Activated T-cell treated with anti-CD3 and anti-CD28 coated beads, Interleukin-2, amount 50 U/mL, for 4 hours (primary cell): ENCODE measurements around the gene PPM1H. TPM values are rescaled to one million over a fixed set of nuclear protein-coding genes. Genes with fewer than 3 reads are reported as not detected.

Experiments used
- ATAC-seq, 2 donors: fragments of 200-7000 bp; cut with Tn5 transposase; one replicate each; pipeline ENCODE4 v1.10.0; 2021
- DNase-seq: peaks from one replicate; pipeline ENCODE4 v3.0.0-alpha.2; 2020
- H3K27me3 Mint-ChIP-seq: one replicate; pipeline ENCODE4 v1.8.0; 2021; ENCODE audit warnings: low read depth, mixed read lengths
- H3K36me3 Mint-ChIP-seq: one replicate; pipeline ENCODE4 v1.8.0; 2022; ENCODE audit warnings: mixed read lengths; ENCODE audit not compliant: insufficient read depth
- H3K4me1 Mint-ChIP-seq: one replicate; pipeline ENCODE4 v1.8.0; 2021; ENCODE audit warnings: low read depth, mixed read lengths
- H3K4me3 Mint-ChIP-seq: one replicate; pipeline ENCODE4 v1.8.0; 2021; ENCODE audit warnings: mild to moderate bottlenecking, moderate library complexity, mixed read lengths
- H3K9me3 Mint-ChIP-seq: one replicate; pipeline ENCODE4 v1.8.0; 2021; ENCODE audit warnings: mixed read lengths
- total RNA-seq, 3 donors: library from RNA; stranded (reverse); gene quantifications; one replicate each; pipeline ENCODE4 v1.2.1, GENCODE V29; 2021

The PPM1H gene
- total RNA-seq, 3 donors from 2014 or later: 0.03 to 0.25 (median 0.19) TPM

DNA sequence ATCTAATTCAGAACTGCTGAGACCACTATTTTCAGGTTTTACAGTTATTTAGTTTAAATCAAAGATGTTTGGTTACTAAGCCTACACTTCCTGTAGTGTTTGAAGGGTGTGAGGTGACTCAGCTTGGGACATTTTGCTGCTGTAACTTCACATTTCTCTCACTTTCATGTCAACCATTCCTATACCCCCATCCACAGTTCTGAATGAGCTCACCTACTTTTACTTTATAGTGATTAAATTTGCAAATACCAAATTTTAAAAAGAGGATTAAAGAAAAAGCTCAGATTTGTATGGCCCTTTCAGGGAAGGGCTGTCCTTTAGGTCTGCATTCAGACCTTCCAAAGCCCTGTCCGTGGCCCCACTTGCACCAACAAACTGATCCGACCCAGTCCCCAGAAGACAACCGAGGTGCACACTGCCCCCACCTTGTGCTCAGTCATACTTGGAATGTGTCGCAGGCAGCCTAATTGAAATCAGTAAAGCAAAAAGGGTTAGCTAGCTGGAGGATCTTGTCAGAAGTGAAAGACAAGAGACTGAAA lies 294.0 kb downstream of the PPM1H start:
- H3K4me3 Mint-ChIP-seq: peak overlapping the region; percentile 51
- H3K27me3 Mint-ChIP-seq: peaks cover 10% of the 10 kb centered on the region
- DNase-seq: peak; percentile 11
- no peaks in the 10 kb centered on the region for H3K9me3 Mint-ChIP-seq
- H3K4me1 Mint-ChIP-seq: peaks cover 15% of the 10 kb centered on the region
- H3K36me3 Mint-ChIP-seq: no peaks in the 10 kb centered on the region
- peak; percentile 99 for ATAC-seq

DNA sequence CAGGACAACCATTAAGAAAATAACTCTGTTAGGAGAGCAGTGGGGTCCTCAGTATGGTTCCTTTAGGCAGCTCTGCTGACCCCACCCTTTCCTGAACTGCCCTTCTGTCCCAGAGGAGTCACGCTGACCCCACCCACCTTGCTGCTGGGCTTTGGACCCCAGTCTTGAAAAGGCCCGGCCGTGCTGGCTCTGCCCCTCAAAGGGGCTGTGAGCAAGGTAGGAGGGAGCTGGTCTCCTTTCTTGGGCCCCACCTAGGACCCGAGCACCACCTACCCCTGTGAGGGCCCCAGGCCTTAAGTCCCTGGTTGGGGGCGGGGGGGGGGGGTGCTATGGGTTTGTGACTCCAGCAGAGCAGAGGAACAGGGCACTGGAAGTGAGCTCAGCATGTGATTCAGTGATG lies 297.3 kb downstream of the PPM1H start:
- Mint-ChIP-seq H3K4me3 (no peak overlapping the region), H3K4me1 (peaks cover 19% of the 10 kb centered on the region), H3K27me3 (peaks cover 43% of the 10 kb centered on the region), H3K36me3 (no peaks in the 10 kb centered on the region), H3K9me3 (no peaks in the 10 kb centered on the region)
- DNase-seq: no peak
- ATAC-seq: no peak

GRCh38 chr12:62635649-62636048 lies 299.3 kb downstream of the PPM1H start:
- no peaks in the 10 kb centered on the region for H3K9me3 Mint-ChIP-seq

GRCh38 chr12:62632411-62632918 lies 302.5 kb downstream of the PPM1H start:
- Mint-ChIP-seq H3K36me3 (no peaks in the 10 kb centered on the region), H3K4me1 (peaks cover 16% of the 10 kb centered on the region), H3K27me3 (peaks cover 81% of the 10 kb centered on the region), H3K4me3 (peak overlapping the region; percentile 77), H3K9me3 (no peaks in the 10 kb centered on the region)
- peak; percentile 6 for DNase-seq
- ATAC-seq: peak; percentile 51 to 64

More at GRCh38 chr12:62635649-62636048, 299.3 kb downstream of the PPM1H start:
- Mint-ChIP-seq H3K36me3 (no peaks in the 10 kb centered on the region), H3K4me3 (no peak overlapping the region), H3K27me3 (peaks cover 62% of the 10 kb centered on the region), H3K4me1 (peaks cover 19% of the 10 kb centered on the region)
- DNase-seq: no peak
- ATAC-seq: no peak

DNA sequence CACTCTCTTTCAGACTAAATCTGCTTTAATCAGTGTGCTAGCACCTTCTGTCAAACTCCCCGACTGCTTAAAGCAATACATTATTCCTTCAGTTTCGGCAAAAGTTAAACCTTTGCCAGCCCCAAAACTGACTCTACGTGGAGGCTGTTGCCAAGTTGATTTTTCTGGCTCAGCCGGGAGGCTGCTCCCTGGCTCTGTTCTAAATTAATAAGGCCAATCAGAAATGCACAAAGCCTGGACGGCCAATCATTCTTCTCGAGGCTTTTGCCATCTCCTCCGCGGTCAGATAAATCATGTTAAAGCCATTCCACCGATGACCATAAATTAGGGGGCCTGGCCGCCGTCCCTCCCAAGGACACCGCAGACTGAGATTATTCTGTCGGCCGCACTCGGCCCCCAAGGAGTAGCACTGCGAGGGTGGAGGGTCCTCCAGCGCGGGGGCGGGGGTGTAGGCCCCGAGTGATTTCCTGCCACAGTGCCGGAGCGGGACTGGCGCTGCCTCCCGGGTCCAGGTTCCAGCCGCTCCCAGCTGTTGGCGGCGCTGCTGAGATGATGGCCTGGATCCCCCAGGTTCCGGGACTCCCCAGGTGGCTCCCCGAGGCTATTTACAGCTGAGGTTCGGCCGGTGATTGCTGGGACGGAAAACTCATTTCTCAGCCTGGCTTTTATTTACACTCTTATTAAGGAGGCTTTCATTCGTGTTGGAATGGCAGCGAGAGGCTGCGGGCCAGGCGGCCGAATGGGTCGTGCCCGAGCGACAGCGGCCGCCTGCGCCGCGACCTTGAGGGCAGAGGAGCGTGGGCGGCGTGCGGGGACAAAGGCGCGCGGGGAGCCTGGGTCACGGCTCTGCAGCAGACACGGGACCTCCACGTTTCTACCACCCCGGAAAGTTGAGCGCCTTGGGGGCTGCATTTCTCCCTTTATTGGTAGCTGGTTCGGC lies 303.2 kb downstream of the PPM1H start:
- H3K4me1 Mint-ChIP-seq: peaks cover 16% of the 10 kb centered on the region
- peak; percentile 60 to 68 for ATAC-seq
- peaks cover 76% of the 10 kb centered on the region for H3K27me3 Mint-ChIP-seq
- H3K4me3 Mint-ChIP-seq: peak overlapping the region; percentile 77
- no peaks in the 10 kb centered on the region for H3K9me3 Mint-ChIP-seq
- DNase-seq: no peak
- H3K36me3 Mint-ChIP-seq: no peaks in the 10 kb centered on the region

DNA sequence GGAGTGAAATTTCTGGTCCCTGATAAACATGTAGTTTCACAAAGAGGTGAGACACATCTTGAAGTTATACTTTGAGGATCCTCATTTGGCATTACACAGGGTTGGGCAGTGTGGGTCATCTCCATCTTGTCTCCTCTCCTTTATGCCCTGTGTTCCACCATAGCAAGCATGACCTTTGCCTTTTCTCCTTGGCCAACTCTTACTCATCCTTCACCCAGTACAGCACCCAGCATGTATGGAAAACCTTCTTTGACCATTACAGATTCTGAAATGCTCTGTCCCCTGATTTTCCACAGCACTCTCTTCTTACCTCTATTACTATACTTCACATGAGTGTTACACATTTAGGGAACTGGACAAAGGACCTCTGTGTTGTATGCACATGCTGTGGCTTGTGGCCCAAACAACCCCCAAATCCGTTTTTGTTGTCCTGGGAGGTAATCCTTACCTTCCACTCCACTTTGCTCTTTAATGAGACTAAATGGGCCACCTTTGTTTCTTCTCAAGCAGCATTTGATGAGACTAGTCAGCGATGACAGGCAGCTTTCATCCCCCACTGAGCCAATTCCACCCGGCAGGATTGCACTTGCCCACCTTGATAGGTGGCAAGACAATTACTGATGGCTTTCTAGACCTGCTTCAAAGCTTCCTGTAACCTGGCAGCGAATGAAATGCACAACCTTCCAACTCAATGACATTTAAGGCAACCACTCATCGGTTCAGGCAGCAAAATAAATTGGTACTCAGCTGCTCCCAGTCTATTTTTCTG lies 304.8 kb downstream of the PPM1H start:
- H3K9me3 Mint-ChIP-seq: no peaks in the 10 kb centered on the region
- H3K27me3 Mint-ChIP-seq: peaks cover 64% of the 10 kb centered on the region
- H3K4me1 Mint-ChIP-seq: peaks cover 16% of the 10 kb centered on the region
- ATAC-seq (no peak), DNase-seq (no peak)
- no peak overlapping the region for H3K4me3 Mint-ChIP-seq
- H3K36me3 Mint-ChIP-seq: no peaks in the 10 kb centered on the region

- Mint-ChIP-seq H3K9me3 (no peaks in the 10 kb centered on the region), H3K36me3 (no peaks in the 10 kb centered on the region), H3K27me3 (peaks cover 57% of the 10 kb centered on the region), H3K4me1 (peaks cover 16% of the 10 kb centered on the region), H3K4me3 (no peak overlapping the region)
- no peak for ATAC-seq
- DNase-seq: no peak
These were observed 305.5 kb downstream of the PPM1H start for GRCh38 chr12:62629413-62629812.

- Mint-ChIP-seq H3K27me3 (peaks cover 36% of the 10 kb centered on the region), H3K4me3 (no peak overlapping the region), H3K4me1 (peaks cover 10% of the 10 kb centered on the region), H3K9me3 (no peaks in the 10 kb centered on the region), H3K36me3 (no peaks in the 10 kb centered on the region)
- ATAC-seq: no peak
- no peak for DNase-seq
These were observed 307.8 kb downstream of the PPM1H start for GRCh38 chr12:62627181-62627580.

GRCh38 chr12:62625228-62625627 lies 309.7 kb downstream of the PPM1H start:
- Mint-ChIP-seq H3K4me1 (no peaks in the 10 kb centered on the region), H3K36me3 (no peaks in the 10 kb centered on the region), H3K27me3 (peaks cover 17% of the 10 kb centered on the region), H3K4me3 (no peak overlapping the region), H3K9me3 (no peaks in the 10 kb centered on the region)
- no peak for DNase-seq
- no peak for ATAC-seq

DNA sequence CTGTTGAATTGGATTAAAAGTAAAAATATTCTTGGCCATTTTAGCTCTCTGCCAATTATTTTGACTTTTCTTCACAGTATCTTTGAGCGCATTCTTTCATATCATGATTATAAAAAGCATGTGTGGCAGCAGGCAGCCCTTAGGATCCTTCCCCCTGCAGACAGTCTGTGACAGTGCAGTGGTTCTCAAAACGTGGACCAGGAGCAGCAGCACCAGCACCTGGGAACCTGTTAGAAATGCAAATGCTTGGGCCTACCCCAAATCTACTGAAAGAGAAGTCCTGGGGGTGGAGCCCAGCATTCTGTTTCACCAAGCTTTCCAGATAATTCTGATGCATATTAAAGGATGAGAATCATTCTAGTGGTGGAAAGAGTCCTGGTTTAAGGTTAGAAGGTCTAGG lies 312.8 kb downstream of the PPM1H start:
- DNase-seq: no peak
- no peak for ATAC-seq
- Mint-ChIP-seq H3K9me3 (no peaks in the 10 kb centered on the region), H3K27me3 (no peaks in the 10 kb centered on the region), H3K4me1 (peaks cover 7% of the 10 kb centered on the region), H3K4me3 (no peak overlapping the region), H3K36me3 (no peaks in the 10 kb centered on the region)

DNA sequence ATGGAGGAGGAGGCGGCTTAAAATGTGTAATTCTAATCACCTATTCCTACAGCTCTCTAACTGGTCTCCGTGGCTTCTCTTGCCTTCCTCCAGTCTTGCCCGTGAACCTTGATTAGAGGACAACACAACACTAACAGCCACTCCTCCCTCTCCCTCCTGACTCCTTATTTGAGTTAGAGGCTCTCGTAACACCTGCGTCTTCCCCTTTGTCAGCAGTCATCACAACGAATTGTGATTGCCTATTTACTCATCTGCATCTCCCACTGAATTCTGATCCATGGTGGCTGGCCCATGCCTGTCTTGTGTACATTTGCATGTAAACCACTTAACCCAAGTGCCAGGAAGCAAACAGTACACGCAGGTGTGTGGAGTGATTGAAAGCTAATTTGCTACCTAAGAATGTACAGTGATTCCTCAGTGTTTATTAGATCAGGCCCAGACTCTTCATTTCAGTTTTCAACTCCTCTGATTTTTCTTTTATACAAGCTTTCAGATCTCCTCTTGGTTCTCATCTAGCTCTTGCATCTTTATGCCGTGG lies 313.8 kb downstream of the PPM1H start:
- Mint-ChIP-seq H3K36me3 (peaks cover 1% of the 10 kb centered on the region), H3K4me1 (peaks cover 7% of the 10 kb centered on the region), H3K4me3 (no peak overlapping the region), H3K9me3 (no peaks in the 10 kb centered on the region), H3K27me3 (no peaks in the 10 kb centered on the region)
- ATAC-seq (no peak), DNase-seq (no peak)

- Mint-ChIP-seq H3K4me3 (no peak overlapping the region), H3K36me3 (peaks cover 3% of the 10 kb centered on the region), H3K9me3 (no peaks in the 10 kb centered on the region), H3K27me3 (no peaks in the 10 kb centered on the region), H3K4me1 (peaks cover 7% of the 10 kb centered on the region)
- DNase-seq: no peak
- ATAC-seq: no peak
These were observed 316.0 kb downstream of the PPM1H start for GRCh38 chr12:62618930-62619329.

GRCh38 chr12:62618319-62618718 lies 316.6 kb downstream of the PPM1H start:
- peaks cover 3% of the 10 kb centered on the region for H3K36me3 Mint-ChIP-seq
- no peaks in the 10 kb centered on the region for H3K9me3 Mint-ChIP-seq
- H3K4me3 Mint-ChIP-seq: no peak overlapping the region
- no peak for DNase-seq
- peak in 1 of 2 donors; percentile 59 for ATAC-seq
- H3K4me1 Mint-ChIP-seq: peaks cover 7% of the 10 kb centered on the region
- no peaks in the 10 kb centered on the region for H3K27me3 Mint-ChIP-seq

GRCh38 chr12:62613081-62613480 lies 321.9 kb downstream of the PPM1H start:
- Mint-ChIP-seq H3K4me3 (no peak overlapping the region), H3K36me3 (peaks cover 3% of the 10 kb centered on the region), H3K9me3 (no peaks in the 10 kb centered on the region), H3K27me3 (no peaks in the 10 kb centered on the region), H3K4me1 (no peaks in the 10 kb centered on the region)
- no peak for DNase-seq
- no peak for ATAC-seq
